ENCODE data around the gene PABPN1.

The PABPN1 gene

DNA sequence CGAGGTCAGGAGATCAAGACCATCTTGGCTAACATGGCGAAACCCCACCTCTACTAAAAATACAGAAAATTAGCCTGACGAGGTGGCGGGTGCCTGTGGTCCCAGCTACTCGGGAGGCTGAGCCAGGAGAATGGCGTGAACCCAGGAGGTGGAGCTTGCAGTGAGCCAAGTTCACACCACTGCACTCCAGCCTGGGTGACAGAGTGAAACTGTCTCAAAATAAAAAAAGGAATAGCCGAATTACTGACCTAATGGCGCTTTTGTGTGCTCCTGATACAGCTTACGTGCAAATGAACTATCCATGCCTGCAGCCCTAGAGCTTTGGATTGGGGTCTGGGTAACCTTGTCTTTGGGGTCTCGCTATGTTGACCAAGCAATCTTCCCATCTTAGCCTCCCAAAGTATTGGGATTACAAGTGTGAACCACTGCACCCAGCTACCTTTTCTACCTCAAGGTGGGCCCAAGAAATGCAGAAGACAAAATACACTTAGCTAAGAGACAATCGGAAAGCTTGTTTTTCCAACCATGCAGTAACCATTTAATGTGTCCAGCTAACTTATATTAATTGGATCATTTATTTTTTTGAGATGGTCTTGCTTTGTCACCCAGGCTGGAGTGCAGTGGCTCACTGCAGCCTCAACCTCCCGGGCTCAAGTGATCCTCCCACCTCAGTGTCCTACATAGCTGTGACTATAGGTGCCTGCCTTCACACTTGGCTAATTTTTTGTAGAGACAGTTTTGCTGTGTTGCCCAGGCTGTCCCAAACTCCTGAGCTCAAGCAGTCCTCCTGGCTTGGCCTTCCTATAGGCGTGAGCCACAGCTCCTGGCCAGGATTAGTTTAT is 5.5 kb downstream of the PABPN1 start:
- DNase-seq (ENCODE audit: low spot score) = no peak

DNA sequence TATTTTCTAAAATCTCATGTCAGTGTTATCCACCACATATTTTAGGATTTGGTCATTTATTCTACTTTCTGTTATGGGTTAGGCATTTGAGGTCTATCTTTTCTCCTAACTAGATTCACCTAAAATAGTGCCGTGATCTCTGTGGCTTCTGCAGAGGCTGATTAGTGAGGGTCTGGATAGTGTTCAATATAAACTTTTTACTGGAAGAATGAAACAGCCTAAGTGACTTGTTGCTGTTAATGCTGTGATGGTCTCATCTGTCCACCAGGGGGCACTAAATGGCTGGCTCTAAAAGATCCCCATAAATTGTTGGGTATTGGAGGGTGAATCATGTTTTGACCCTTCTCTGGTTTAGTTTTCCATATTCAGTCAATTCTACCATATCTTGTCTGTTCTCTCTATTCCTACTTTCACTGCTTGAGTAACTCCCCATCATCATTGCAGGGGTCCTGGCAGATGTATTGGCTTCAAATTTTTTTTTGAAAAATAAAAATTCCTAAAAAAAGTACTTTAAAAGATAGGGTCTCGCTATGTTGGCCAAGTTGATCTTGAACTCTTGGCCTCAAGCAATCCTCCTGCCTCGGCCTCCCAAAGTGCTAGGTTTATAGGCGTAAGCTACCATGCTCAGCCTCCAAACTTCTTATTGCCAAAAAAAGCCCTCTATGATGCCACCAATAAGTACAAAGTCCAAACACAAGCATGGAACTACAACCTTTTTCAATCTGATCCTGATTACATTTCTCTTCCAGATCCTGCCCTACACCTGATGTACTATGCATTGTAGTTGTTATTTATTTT is 6.9 kb downstream of the PABPN1 start:
- peak; percentile 77 for DNase-seq (ENCODE audit: low spot score)

DNA sequence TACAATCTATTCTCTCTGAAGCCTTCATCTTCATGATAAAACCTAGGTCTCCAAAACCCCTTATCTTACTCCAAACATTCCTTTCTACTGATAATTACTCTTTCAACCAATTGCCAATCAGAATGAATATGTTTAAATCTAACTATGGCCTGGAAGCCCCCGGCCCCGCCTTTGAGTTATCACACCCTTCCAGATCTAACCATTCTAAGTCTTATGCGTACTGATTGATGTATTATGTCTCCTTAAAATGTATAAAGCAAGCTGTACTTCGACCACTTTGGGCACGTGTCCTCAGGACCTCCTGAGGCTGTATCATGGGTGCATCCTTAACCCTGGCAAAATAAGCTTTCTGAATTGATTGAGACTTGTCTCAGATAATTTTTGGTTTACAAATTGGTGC is 14.4 kb downstream of the PABPN1 start:
- DNase-seq (ENCODE audit: low spot score) = no peak

DNA sequence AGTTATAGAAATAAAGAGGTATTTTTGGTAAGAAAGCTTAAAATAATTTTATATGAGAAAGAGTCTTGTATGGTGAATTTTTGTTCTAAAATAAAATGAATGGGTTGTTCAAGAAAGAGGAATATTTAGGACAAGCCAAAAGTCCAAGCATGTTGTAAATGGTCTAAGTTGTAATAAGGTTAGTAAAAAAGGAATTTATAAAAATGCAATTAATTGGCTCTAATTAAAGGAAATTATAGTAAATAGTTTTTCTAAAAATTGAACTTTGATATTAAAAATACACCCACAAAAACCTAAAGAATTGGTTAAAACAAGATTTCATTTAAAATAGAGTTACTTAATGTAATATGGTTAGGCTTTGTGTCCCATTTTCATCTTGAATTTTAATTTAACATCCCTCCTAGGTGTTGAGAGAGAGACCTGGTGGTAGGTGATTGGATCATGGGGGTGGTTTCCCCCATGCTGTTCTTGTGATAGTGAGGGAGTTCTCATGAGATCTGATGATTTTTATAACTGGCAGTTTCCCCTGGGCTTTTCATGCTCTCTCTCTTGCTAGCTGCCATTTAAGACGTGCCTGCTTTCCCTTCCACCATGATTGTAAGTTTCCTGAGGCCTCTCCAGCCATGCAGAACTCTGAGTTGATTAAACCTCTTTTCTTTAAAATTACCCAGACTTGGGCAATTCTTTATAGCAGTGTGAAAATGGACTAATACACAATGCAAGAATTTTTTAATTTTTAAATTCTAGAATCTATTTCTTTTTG is 18.4 kb downstream of the PABPN1 start:
- DNase-seq (ENCODE audit: low spot score) = no peak

DNA sequence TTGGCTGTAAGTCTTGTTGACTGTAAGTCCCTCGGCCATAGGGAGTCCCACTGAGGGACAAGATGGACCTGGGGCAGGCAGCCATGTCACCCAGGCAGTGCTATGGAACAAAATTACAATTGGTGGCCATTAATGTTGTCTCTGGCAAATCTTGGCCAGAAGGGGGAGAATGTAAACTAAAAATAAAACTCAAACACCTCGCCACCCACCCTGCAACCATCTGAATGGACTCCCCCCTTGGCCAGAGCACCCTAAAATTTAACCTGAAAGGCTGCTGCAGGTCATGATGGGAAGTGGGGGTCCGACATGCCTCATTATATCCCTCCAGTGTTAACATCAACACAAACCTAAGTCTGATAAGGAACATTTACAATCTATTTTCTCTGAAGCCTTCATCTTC is 23.2 kb downstream of the PABPN1 start:
- DNase-seq (ENCODE audit: low spot score) = no peak

DNA sequence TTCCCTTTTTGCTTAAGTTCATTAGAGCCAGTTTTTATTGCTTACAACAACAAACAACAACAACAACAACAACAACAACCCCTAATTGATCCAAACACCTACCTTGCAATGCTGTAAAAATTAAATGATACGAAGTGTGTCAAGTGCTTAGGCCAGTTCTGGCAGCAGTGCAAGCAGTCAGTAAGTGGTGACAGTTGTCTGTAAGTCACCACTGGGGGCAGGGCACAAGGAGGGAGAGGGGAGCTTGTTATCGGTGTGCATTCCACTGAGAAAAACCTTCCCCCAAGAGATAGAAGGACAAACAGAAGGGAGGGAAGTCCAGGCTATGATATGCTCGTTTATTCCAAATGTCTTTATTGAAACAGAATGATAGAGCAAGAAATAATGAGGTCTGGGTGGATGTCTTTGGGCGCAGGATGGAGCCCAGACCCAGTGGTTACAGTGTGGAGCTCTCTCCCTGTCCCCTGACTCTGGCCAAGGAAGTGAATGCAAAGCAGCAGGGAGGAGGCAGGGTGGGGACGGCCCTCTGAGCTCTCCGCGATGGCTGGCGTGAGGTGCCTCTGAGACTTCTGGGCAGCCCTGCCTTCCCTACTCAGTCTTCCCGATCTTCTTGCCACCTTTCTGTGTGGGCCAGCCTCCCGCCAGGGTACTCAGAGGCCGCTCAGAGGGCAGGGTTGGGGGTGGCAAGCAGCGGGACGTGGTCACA is 24.9 kb downstream of the PABPN1 start:
- DNase-seq (ENCODE audit: low spot score) = no peak

DNA sequence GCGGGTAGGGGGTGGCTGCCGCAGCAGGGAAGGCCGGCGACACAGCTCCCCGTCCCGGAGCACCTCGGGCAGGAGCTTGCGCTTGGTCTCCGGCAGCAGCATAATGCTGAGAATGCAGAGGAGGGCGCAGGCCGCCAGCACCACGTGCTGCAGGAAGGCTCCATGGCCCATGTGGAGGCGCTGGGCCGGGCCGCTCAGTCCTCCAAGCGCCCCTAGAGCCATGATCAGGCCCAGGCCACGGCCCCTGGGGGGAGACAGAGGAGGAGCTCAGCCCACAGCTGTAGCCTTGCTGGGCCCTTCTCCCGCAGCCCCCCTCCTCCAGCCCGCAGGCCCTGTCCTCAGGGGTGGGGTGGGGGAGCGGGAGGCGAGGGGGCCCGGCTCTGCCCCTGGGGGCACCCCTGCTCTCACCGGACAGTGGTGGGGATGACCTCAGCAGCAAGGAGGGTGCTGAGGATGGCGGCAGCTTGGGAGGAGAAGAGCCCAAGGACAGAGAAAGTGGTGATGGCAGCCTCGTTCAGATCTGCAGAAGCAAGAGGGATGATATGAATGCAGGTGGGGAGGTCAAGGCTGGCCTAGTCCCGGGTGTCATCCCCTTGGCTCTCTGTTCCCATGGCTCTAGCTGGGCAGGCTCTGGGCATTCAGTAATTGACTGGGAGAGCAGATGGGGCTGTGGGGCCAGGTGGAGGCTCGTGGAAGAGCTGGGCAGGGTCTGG is 25.6 kb downstream of the PABPN1 start:
- no peak for DNase-seq (ENCODE audit: low spot score)

DNA sequence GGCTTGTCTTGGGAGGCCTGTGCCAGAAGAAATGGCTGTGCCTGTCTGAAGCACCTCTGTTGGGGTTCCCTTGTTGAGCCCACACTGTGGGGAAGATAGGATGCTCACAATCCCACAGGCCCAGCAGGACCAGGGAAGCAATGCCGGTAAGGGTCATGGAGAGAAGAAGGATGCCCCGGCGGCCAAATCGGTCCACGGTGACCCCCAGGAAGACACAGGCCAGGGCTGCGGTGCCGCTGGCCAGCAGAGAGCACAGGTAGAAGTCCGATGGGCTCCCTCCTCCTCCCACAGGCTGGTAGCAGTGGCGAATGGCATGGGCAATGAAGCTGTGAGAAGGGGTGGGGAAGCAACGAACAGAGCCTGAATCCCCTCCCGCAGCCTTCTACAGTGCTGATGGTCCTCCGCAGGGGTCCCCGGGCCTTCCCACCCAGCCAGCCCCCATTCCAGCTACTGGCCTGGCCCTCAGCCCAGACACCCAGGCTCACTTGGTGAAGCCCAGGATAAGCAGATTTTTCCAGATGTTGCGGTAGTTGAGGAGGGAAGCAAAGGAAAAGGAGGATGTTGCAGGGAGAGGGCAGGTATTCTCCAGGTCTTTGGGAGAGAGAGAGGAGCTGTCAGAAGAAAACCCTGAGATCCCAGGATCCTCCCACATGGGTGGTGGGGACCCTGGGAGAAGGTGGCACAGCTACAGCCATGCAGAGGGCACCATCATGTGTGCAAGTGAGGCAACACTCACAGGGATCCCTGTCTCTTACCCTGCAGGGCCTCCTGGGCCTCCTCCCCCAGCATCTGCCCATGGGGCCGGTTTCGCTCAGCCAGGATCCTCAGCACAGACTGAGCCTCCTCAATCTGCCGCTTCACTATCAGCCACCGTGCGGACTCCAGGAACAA is 26.4 kb downstream of the PABPN1 start:
- DNase-seq (ENCODE audit: low spot score) = no peak

DNA sequence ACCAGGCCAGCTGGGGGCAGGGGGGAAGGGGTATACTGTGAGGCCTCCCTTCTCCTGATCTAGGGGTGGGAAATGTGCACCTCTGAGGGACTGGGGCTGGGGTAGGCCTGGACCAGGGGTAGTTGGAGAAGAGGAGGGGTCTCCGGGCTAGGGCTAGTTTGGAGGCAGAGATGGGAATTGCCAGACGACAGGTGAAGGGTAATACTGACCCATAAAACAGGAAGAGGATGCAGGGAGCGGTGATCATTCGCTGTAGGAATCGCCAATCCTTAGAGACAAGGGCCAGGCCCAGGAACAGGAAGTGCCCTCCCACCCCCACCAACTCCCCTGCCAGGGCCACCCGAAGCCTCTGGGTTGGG is 27.0 kb downstream of the PABPN1 start:
- DNase-seq (ENCODE audit: low spot score) = no peak

DNA sequence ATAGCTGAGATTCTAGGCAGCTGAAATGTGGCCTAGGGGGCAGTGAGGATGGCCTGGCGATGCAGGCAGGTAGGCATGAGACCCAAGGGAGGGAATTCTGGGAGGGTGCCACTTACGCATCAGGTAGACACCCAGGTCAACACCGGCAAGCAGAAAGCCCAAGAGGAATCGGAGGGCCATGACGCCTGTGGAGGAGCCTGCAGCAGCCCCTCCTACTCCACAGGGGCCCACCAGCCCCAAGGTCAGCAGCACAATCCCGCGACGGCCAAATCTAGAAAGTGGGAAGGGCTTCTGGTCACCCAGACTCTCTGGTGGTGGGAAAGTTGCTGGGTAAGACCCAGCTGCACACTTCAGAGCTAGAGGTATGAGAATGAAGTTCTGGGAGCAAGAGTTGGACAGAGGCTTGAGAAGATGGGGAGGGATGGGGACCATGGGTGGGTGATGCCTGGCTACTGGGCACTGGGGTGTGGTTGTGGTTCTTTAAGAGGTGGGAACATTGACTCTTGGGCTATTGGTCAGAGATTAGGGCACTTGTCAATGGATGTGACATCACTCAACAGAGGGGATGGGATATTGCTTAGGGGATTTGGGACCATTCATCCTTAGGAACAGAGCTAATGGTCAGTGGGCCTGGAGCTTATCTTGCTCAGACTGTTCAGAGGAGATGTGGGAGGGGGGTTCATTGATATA is 28.0 kb downstream of the PABPN1 start:
- DNase-seq (ENCODE audit: low spot score) = no peak

DNA sequence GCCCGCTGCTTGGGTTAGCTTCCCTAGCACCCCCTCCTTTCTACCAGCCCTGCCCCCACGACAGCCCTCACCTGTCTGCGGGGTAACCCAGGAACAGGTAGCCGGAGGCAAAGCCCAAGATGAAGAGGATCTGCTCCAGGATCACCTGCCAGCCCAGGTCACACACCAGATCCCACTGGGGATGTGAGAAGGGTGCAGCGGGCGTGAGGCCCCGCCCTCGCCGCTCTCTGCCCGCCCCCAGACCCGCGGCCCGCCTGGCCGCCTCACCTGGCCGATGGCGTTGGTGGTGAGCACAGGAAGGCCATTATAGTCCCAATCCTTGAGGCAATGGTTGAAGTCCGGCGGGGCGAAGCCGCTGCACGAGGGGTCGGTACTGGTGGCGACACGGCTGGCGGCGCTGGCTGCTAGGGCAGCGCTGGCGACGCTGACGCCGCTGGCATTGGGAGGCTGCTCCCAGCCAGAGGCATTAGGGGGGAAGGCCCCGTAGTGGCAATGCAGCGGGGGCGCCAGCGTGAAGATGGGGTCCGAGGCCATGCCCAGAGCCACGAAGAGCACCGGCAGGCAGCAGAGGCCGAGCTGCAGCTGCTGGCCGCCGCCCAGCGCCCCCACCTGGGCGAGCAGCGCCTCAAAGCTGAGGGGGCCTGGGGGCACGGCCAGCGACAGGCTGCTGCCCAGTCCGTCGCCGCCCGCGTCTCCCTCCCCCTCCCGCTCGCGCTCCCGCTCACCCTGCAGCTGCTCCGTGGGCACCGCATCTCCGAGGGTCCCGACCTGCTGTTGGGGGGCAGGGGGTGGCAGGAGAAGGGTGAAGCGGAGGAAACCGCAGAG is 30.6 kb downstream of the PABPN1 start:
- DNase-seq (ENCODE audit: low spot score) = no peak

DNA sequence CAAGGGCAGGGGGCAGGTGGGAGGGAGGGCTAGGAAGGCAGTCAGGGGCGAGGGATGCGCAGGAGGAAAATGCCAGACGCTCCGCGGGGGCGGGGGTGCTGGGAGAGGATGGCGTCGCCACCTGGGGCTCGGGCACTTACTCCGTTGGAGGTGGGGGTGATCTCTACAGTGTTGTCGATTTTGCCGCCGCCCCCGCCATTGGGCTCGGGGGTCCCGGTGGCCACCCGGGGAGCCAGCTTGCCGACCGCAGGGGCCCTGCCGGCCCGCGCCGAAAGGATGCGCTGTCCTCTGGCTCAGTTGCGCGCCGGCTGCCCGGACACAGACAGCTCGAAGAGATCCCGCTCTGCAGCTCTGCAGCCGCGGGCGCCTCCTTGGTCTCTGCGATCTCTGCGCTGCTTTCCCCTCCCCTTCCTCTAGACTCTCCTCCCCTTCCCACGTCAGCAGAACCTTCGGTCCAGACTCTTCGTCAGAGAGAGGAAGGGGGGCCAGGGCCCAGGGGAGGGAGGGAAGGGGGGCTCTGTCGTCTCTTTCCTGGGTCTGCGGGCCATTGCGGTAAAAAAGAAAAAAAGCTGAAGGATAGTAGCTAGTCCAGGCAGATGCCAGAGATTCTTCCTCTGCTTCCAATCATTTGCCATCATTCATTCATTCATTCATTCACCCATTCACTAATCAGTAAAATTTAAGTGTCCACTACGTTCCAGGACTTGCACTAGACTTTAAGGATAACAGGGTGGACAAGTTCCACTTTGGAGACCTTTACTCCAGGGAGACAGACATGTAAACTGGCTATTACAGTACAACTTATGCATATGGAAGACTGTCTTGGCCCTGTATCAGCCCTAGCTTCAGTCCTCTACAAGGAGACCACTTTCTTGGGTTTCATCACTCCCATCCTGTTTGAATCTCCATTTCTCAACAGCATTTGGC is 31.5 kb downstream of the PABPN1 start, which contains the start of gene SLC22A17:
TSS of gene SLC22A17 (minus strand) at position 382 of the 927 bp plus-strand sequence.
- peak; percentile 30 for DNase-seq (ENCODE audit: low spot score)

DNA sequence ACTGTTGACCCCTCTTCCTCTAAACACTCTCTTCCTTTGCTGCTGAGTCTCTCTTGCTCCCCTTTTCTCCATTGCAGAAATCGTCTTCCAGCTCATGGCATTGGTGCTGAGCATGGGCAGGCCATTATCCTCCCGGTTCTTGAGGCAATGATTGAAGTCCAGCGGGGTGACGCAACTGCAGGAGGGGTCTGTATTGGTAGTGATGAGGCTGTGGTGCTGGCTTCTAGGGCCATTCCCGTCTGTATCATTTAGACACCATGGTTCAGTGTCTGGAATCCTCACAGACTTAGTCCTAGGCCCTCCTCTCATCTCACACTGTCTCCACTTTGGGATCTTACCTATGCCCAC is 32.1 kb downstream of the PABPN1 start:
- no peak for DNase-seq (ENCODE audit: low spot score)

DNA sequence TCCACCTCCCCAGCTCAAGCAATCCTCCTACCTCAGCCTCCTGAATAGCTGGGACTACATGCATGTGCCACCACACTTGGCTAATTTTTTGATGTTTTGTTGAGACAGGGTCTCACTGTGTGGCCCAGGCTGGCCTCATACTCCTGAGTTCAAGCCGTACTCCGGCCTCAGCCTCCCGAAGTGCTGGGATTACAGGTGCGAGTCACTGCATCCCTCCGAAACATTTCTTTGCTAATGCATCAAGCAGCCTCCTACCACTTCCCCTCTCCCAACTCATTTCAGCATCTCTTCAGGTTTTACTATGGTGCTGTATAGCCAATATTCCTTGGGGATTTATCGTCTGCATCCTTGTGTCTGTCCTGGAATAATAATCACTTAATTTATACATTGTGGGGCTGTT is 33.7 kb downstream of the PABPN1 start:
- no peak for DNase-seq (ENCODE audit: low spot score)

DNA sequence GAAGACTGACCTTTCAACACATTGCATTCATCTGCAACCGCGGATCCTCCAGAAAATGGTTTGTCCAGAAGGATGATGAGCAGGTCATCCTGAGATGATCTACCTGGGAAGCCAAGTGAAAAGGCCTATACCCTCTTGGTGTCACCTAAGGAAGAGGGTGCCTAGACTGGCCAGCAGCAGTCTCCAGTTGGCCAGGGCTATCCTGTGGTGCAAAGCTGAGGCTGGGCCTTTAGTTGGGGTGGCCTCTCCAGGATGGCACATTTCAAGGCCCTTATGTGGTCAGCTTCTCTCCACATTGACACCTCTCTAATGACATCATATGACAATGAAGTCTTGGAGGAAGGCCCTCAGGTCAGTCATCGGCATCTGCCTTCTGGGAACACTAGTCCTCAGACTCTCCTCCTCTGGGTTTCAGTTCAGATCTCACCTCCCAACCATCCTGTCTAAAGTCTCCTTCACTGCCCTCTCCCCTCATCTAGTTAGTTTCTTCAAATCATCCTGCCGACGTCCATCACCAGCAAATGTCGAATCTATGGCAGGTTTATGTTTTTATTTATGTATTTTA is 34.7 kb downstream of the PABPN1 start:
- no peak for DNase-seq (ENCODE audit: low spot score)

DNA sequence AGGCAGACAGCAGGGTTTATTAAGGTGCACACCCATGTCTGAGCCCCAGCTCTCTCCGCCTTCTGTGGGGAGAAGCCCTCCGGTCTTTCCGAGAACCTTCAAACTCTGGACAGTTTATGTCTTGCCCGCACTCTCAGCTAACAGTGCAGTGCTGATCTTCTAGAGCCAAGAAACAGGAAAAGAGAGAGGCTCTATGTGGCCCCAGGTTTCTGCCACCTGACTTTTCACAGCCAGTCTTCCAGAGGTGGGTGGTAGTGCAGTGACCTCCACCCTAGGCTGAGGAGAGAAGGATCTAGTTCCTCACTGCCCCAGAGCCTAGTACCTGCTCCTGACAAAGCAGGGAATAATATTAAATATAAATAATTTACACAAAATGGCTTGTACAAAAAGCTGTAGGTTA is 35.4 kb downstream of the PABPN1 start:
- no peak for DNase-seq (ENCODE audit: low spot score)

DNA sequence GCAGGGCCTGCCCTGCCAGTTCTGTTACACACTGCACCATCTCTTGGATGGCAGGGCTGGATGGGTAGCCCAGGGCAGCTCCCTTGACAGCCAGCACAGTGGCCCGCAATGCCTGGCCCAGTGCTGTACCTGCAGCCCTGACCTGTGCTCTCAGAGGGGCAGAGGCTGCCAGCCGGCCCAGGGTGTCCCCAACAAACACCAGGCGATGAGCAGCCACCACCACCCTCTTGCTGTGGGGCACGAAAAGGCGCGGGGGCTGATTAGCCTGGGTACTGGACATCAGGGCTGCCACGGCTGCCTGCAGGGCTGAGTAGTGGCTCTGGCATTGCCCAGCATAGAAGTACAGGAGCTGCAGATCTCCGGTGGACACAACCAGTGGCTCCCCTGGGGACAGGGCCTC is 36.0 kb downstream of the PABPN1 start:
- DNase-seq (ENCODE audit: low spot score) = no peak
